ENCODE data around the gene PACRG.

GRCh38 chr6:163162874-163163213 is 435.1 kb downstream of the PACRG start:
- no peak for TF ChIP-seq CTCF (conservative IDR thresholded peaks at IDR 0.05 in 1 of 2, IDR thresholded peaks at IDR 0.05 in 1 of 2; ENCODE audit: extremely low read depth in 1 of 2, insufficient read depth in 1 of 2, low read depth in 1 of 2, low read length in 2 of 2)
- TF ChIP-seq EZH2 (IDR thresholded peaks at IDR 0.05; ENCODE audit: borderline replicate concordance, low read length): no peak
